Measurements from ENCODE around the gene MIA. TPM values are rescaled to one million over a fixed set of nuclear protein-coding genes. Genes with fewer than 3 reads are reported as not detected.

The MIA gene
- total RNA-seq, 1 experiment from 2014 or later, result 49.3 TPM

- Mint-ChIP-seq H3K4me1 (ENCODE audit: low read depth, unreplicated experiment) (no peaks in the 10 kb centered on the region), H3K9me3 (ENCODE audit: low read depth, unreplicated experiment) (no peaks in the 10 kb centered on the region), H3K27me3 (ENCODE audit: unreplicated experiment) (no peaks in the 10 kb centered on the region), H3K36me3 (ENCODE audit: insufficient read depth, unreplicated experiment) (peaks cover 59% of the 10 kb centered on the region), H3K27ac (ENCODE audit: unreplicated experiment) (no peak overlapping the region), H3K4me3 (ENCODE audit: low read depth, unreplicated experiment) (no peak overlapping the region)
- intact Hi-C loops (cut with micrococcal nuclease; ENCODE audit: unreplicated experiment), result no loop called here
- no peak for DNase-seq
- CTCF ChIA-PET, result interaction anchor here (2.1 kb wide), 1 partner anchor 80 kb away, joined by 4 read pairs; no protein-coding TSS in a partner anchor
- TF ChIP-seq CTCF (IDR thresholded peaks at IDR 0.05; ENCODE audit: unreplicated experiment), result no peak
- BruUV-seq (replicated peaks), result no TSS peak
Observed at GRCh38 chr19:40742886-40743285, 32.4 kb upstream of the MIA start.

- intact Hi-C loops (cut with micrococcal nuclease; ENCODE audit: unreplicated experiment), result no loop called here
Observed at GRCh38 chr19:40743926-40744325, 31.4 kb upstream of the MIA start.

GRCh38 chr19:40744554-40745401, 30.5 kb upstream of the MIA start:
- DNase-seq, result no peak
- H3K4me3 Mint-ChIP-seq (ENCODE audit: low read depth, unreplicated experiment), result no peak overlapping the region
- H3K27ac Mint-ChIP-seq (ENCODE audit: unreplicated experiment), result no peak overlapping the region
- H3K27me3 Mint-ChIP-seq (ENCODE audit: unreplicated experiment), result no peaks in the 10 kb centered on the region
- CTCF ChIA-PET, result interaction anchor here (0.6 to 2.1 kb wide), 3 partner anchors 14 to 111 kb away, joined by 3 to 4 read pairs (median 3); no protein-coding TSS in a partner anchor
- peaks cover 56% of the 10 kb centered on the region for H3K36me3 Mint-ChIP-seq (ENCODE audit: insufficient read depth, unreplicated experiment)
- H3K9me3 Mint-ChIP-seq (ENCODE audit: low read depth, unreplicated experiment), result no peaks in the 10 kb centered on the region
- intact Hi-C loops (cut with micrococcal nuclease; ENCODE audit: unreplicated experiment), result no loop called here
- BruUV-seq (replicated peaks), result no TSS peak
- no peak for TF ChIP-seq CTCF (IDR thresholded peaks at IDR 0.05; ENCODE audit: unreplicated experiment)
- H3K4me1 Mint-ChIP-seq (ENCODE audit: low read depth, unreplicated experiment), result peaks cover 17% of the 10 kb centered on the region

More at GRCh38 chr19:40743926-40744325, 31.4 kb upstream of the MIA start:
- no TSS peak for BruUV-seq (replicated peaks)
- CTCF ChIA-PET, result interaction anchor here (2.1 kb wide), 1 partner anchor 81 kb away, joined by 4 read pairs; no protein-coding TSS in a partner anchor
- no peak for TF ChIP-seq CTCF (IDR thresholded peaks at IDR 0.05; ENCODE audit: unreplicated experiment)
- DNase-seq, result no peak
- Mint-ChIP-seq H3K27ac (ENCODE audit: unreplicated experiment) (peak overlapping the region; percentile 39), H3K36me3 (ENCODE audit: insufficient read depth, unreplicated experiment) (peaks cover 55% of the 10 kb centered on the region), H3K9me3 (ENCODE audit: low read depth, unreplicated experiment) (no peaks in the 10 kb centered on the region), H3K4me3 (ENCODE audit: low read depth, unreplicated experiment) (no peak overlapping the region), H3K4me1 (ENCODE audit: low read depth, unreplicated experiment) (peaks cover 8% of the 10 kb centered on the region), H3K27me3 (ENCODE audit: unreplicated experiment) (no peaks in the 10 kb centered on the region)

GRCh38 chr19:40745402-40745780, 29.9 kb upstream of the MIA start:
- peaks cover 23% of the 10 kb centered on the region for H3K4me1 Mint-ChIP-seq (ENCODE audit: low read depth, unreplicated experiment)
- H3K4me3 Mint-ChIP-seq (ENCODE audit: low read depth, unreplicated experiment), result no peak overlapping the region
- BruUV-seq (replicated peaks), result no TSS peak
- H3K36me3 Mint-ChIP-seq (ENCODE audit: insufficient read depth, unreplicated experiment), result peaks cover 56% of the 10 kb centered on the region
- CTCF ChIA-PET, result interaction anchor here (0.6 to 0.9 kb wide), 2 partner anchors 14 to 112 kb away, joined by 3 read pairs; no protein-coding TSS in a partner anchor
- no peak for TF ChIP-seq CTCF (IDR thresholded peaks at IDR 0.05; ENCODE audit: unreplicated experiment)
- no peaks in the 10 kb centered on the region for H3K9me3 Mint-ChIP-seq (ENCODE audit: low read depth, unreplicated experiment)
- H3K27ac Mint-ChIP-seq (ENCODE audit: unreplicated experiment), result no peak overlapping the region
- H3K27me3 Mint-ChIP-seq (ENCODE audit: unreplicated experiment), result no peaks in the 10 kb centered on the region
- intact Hi-C loops (cut with micrococcal nuclease; ENCODE audit: unreplicated experiment), result no loop called here
- DNase-seq, result no peak

All from Calu3 (cell line).